Measurements from ENCODE around the gene ENOX1. TPM values are rescaled to one million over a fixed set of nuclear protein-coding genes. Genes with fewer than 3 reads are reported as not detected.

The ENOX1 gene
- total RNA-seq, 2 donors from 2014 or later = 0.78 to 4.3 TPM

GRCh38 chr13:43205416-43205815 is 581.4 kb downstream of the ENOX1 start:
- no peaks in the 10 kb centered on the region for H3K9me3 ChIP-seq
- no peak for TF ChIP-seq CTCF (IDR thresholded peaks at IDR 0.05)
- ATAC-seq (no peak), DNase-seq (no peak)
- no peak overlapping the region for H3K4me3 ChIP-seq
- no peaks in the 10 kb centered on the region for H3K36me3 ChIP-seq (replicated peaks in 1 of 2; ENCODE audit: insufficient read depth in 1 of 2, low read depth in 2 of 2)
- intact Hi-C loops (cut with DNase I) = no loop called here
- 82 to 83% methylated on average over 4 of the region's 4 CpGs for WGBS, 2 donors
- H3K27me3 ChIP-seq = peaks cover 0 to 3% of the 10 kb centered on the region in 2 donors
- H3K27ac ChIP-seq = no peak overlapping the region
- H3K4me1 ChIP-seq = no peaks in the 10 kb centered on the region

- Histone ChIP-seq H3K36me3 (replicated peaks in 1 of 2; ENCODE audit: insufficient read depth in 1 of 2, low read depth in 2 of 2) (no peaks in the 10 kb centered on the region), H3K4me3 (no peak overlapping the region), H3K9me3 (no peaks in the 10 kb centered on the region), H3K27ac (no peak overlapping the region), H3K27me3 (peaks cover 0 to 3% of the 10 kb centered on the region in 2 donors), H3K4me1 (no peaks in the 10 kb centered on the region)
- ATAC-seq = no peak
- TF ChIP-seq POLR2A (IDR thresholded peaks at IDR 0.05) = no peak
- TF ChIP-seq CTCF (IDR thresholded peaks at IDR 0.05) = no peak
- intact Hi-C loops (cut with DNase I) = no loop called here
- DNase-seq = no peak
- WGBS, 2 donors = 93% methylated on average over 2 of the region's 2 CpGs
Observed at GRCh38 chr13:43204591-43204990, 582.2 kb downstream of the ENOX1 start.

DNA sequence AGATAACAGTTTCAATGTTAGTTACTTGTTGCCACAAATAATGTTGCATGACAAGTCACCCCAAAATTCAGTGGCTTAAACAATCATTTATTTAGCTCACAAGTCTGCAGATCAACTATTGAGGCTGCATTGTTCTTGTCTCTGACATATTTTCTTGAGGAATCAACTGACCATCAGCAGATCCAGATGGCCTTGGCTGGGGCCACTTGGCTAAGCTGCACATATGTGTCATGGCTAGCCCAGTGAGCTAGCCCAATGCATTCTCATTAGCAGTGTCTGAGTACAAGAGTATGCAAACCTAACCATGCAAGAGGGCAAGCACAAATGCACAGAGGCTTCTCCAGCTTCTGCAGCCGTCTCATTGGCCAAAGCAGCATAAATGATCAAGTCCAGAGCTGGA is 583.0 kb downstream of the ENOX1 start:
- intact Hi-C loops (cut with DNase I) = no loop called here
- Histone ChIP-seq H3K27me3 (peaks cover 0 to 3% of the 10 kb centered on the region in 2 donors), H3K36me3 (replicated peaks in 1 of 2; ENCODE audit: insufficient read depth in 1 of 2, low read depth in 2 of 2) (no peaks in the 10 kb centered on the region), H3K27ac (no peak overlapping the region), H3K4me3 (no peak overlapping the region), H3K4me1 (no peaks in the 10 kb centered on the region), H3K9me3 (no peaks in the 10 kb centered on the region)
- ATAC-seq (no peak), DNase-seq (no peak)
- 57 to 75% methylated on average over 1 of the region's 1 CpG for WGBS, 2 donors
- TF ChIP-seq POLR2A (IDR thresholded peaks at IDR 0.05) (no peak), CTCF (IDR thresholded peaks at IDR 0.05) (no peak)

DNA sequence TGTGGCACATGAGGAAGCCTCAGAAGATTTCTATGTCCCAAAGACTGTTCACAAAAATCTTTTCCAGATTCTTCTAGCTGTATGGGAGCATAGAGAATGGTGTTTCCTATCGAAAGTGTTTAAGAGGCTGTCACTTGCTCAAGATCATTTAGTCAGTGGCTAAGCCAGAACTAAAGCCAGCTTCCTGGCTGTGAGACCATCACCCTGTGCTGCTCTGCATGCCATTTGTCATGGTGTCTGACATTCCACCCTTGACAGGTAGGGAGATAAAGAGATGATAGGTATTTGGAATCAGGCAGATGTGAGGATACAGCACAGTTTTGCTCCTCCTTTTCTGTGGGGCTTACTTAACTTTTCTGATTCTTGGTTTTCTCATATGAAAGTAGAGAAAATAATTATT is 586.0 kb downstream of the ENOX1 start:
- WGBS, 2 donors = 36 to 54% methylated on average over 1 of the region's 1 CpG
- Histone ChIP-seq H3K9me3 (no peaks in the 10 kb centered on the region), H3K4me1 (no peaks in the 10 kb centered on the region), H3K27me3 (no peaks in the 10 kb centered on the region), H3K4me3 (no peak overlapping the region), H3K36me3 (replicated peaks in 1 of 2; ENCODE audit: insufficient read depth in 1 of 2, low read depth in 2 of 2) (no peaks in the 10 kb centered on the region), H3K27ac (no peak overlapping the region)
- DNase-seq (no peak), ATAC-seq (no peak)
- no peak for TF ChIP-seq CTCF (IDR thresholded peaks at IDR 0.05)
- TF ChIP-seq POLR2A (IDR thresholded peaks at IDR 0.05) = no peak
- intact Hi-C loops (cut with DNase I) = no loop called here

- intact Hi-C loops (cut with DNase I) = no loop called here
- H3K27me3 ChIP-seq = no peaks in the 10 kb centered on the region
- H3K36me3 ChIP-seq (replicated peaks in 1 of 2; ENCODE audit: insufficient read depth in 1 of 2, low read depth in 2 of 2) = no peaks in the 10 kb centered on the region
- no peak for TF ChIP-seq CTCF (IDR thresholded peaks at IDR 0.05)
- TF ChIP-seq POLR2A (IDR thresholded peaks at IDR 0.05) = no peak
- DNase-seq = no peak
- 76 to 77% methylated on average over 1 of the region's 1 CpG for WGBS, 2 donors
- ATAC-seq = no peak
- no peak overlapping the region for H3K27ac ChIP-seq
- H3K4me1 ChIP-seq = no peaks in the 10 kb centered on the region
- no peaks in the 10 kb centered on the region for H3K9me3 ChIP-seq
- H3K4me3 ChIP-seq = no peak overlapping the region
Observed at GRCh38 chr13:43200307-43200706, 586.5 kb downstream of the ENOX1 start.
